ENCODE data around the gene ZNF846.

DNA sequence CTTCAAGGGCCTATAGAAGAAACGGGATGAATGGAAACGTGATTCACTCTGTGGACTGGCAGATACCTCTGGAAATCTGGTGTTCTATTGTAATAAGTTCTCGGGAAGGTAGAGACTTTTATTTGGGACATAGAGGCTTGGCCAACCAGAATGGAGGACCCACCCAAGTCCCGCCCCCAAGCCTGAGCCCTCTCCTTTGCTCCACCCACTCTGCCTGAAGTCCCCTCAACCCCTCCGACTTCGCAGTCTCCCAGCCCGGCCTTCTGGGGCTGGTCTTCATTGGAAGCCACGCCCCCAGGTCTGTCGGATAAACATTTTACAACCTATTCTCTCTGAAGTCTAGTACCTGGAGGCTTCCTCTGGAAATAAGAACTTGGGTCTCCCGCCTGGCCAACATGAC, 33.4 kb upstream of the ZNF846 start:
- TF ChIP-seq CTCF (IDR thresholded peaks at IDR 0.05) (no peak), POLR2A (IDR thresholded peaks at IDR 0.05) (no peak)
